Smooth muscle cell (in vitro differentiated cells): Measurements from ENCODE around the gene SYNRG. TPM values are rescaled to one million over a fixed set of nuclear protein-coding genes. Genes with fewer than 3 reads are reported as not detected.

Source experiments
- DNase-seq: peaks from one replicate; lab custom pipeline; 2025; ENCODE audit not compliant: unreplicated experiment; lab: John Stamatoyannopoulos, UW
- H2AFZ ChIP-seq: fragments of 200-600 bp; sonication (generic); 2 replicates; pipeline ENCODE4 v1.6.0; 2016; ENCODE audit warnings: antibody characterized with exemption, low read depth, mild to moderate bottlenecking
- H3F3A ChIP-seq: fragments of 200-600 bp; sonication (generic); 2 replicates; pipeline ENCODE4 v1.6.0; 2017; ENCODE audit warnings: antibody characterized with exemption, low read depth
- H3K27ac ChIP-seq: fragments of 200-600 bp; sonication (generic); 2 replicates; pipeline ENCODE4 v1.5.1; 2016; ENCODE audit warnings: low read depth, mild to moderate bottlenecking
- H3K27me3 ChIP-seq: fragments of 200-600 bp; sonication (generic); 2 replicates; pipeline ENCODE4 v1.6.1; 2016; ENCODE audit warnings: low read depth, mild to moderate bottlenecking
- H3K36me3 ChIP-seq: fragments of 200-600 bp; sonication (generic); 2 replicates; pipeline ENCODE4 v1.5.1; 2016; ENCODE audit warnings: low read depth
- H3K4me1 ChIP-seq: fragments of 200-600 bp; sonication (generic); 2 replicates; pipeline ENCODE4 v1.5.1; 2016; ENCODE audit warnings: low read depth
- H3K4me2 ChIP-seq: fragments of 200-600 bp; sonication (generic); 2 replicates; pipeline ENCODE4 v1.6.0; 2016; ENCODE audit warnings: mild to moderate bottlenecking
- H3K4me3 ChIP-seq: fragments of 200-600 bp; sonication (generic); 2 replicates; pipeline ENCODE4 v1.5.1; 2016; ENCODE audit warnings: mild to moderate bottlenecking
- H3K79me2 ChIP-seq: fragments of 200-600 bp; sonication (generic); 2 replicates; pipeline ENCODE4 v1.6.0; 2016; ENCODE audit warnings: low read depth, mild to moderate bottlenecking
- H3K9ac ChIP-seq: fragments of 200-600 bp; sonication (generic); 2 replicates; pipeline ENCODE4 v1.6.0; 2016; ENCODE audit warnings: low read depth
- H3K9me3 ChIP-seq: fragments of 200-600 bp; sonication (generic); replicated peaks from 2 replicates; pipeline ENCODE4 v1.5.1; 2016; ENCODE audit warnings: low read depth
- H4K20me1 ChIP-seq: fragments of 200-600 bp; sonication (generic); 2 replicates; pipeline ENCODE4 v1.6.0; 2016; ENCODE audit warnings: low read depth
- CTCF ChIP-seq: fragments of 200-600 bp; sonication (generic); IDR thresholded peaks from 2 replicates; pipeline ENCODE4 v1.5.1; 2017; ENCODE audit warnings: borderline replicate concordance, mild to moderate bottlenecking, antibody characterized with exemption; ENCODE audit not compliant: insufficient read depth, poor library complexity, severe bottlenecking
- WGBS: methylation state at CpG from one replicate; pipeline ENCODE4 v1.1.7; 2016; ENCODE audit warnings: low lambda C conversion rate; 5-methylcytosine and 5-hydroxymethylcytosine counted together
- polyA plus RNA-seq: library from polyadenylated mRNA; unstranded; fragments of >200 nt; fragmentation: Nextera tagmentation; extraction: Ambion mirVana; gene quantifications from 2 replicates; pipeline ENCODE4 v1.2.1, GENCODE V29; 2016
- total RNA-seq: library from RNA; depleted of rRNA; stranded (reverse); fragments of >200 nt; gene quantifications from 2 replicates; pipeline ENCODE4 v1.2.3, GENCODE V29; 2014

SYNRG gene
- total and polyA plus RNA-seq, 2 experiments from 2014 or later, result 16.2 to 18.9 TPM

GRCh38 chr17:37479025-37479424 is 130.2 kb downstream of the SYNRG start:
- Histone ChIP-seq H3K27me3 (no peaks in the 10 kb centered on the region), H4K20me1 (no peaks in the 10 kb centered on the region), H3K4me2 (no peak overlapping the region), H2AFZ (no peak overlapping the region), H3F3A (peaks cover 19% of the 10 kb centered on the region), H3K9me3 (no peaks in the 10 kb centered on the region), H3K4me3 (no peak overlapping the region), H3K36me3 (peaks cover 4% of the 10 kb centered on the region), H3K79me2 (no peaks in the 10 kb centered on the region), H3K4me1 (peaks cover 12% of the 10 kb centered on the region), H3K9ac (no peak overlapping the region), H3K27ac (no peak overlapping the region)
- WGBS, result 96% methylated on average over 1 of the region's 1 CpG
- no peak for DNase-seq
- TF ChIP-seq CTCF, result no peak

GRCh38 chr17:37478187-37478586 is 131.0 kb downstream of the SYNRG start:
- no peak overlapping the region for H3K4me2 ChIP-seq
- H3K79me2 ChIP-seq, result no peaks in the 10 kb centered on the region
- H4K20me1 ChIP-seq, result no peaks in the 10 kb centered on the region
- no peaks in the 10 kb centered on the region for H3K9me3 ChIP-seq
- H3K27ac ChIP-seq, result peak overlapping the region; percentile 86
- no peak for DNase-seq
- peaks cover 7% of the 10 kb centered on the region for H3K36me3 ChIP-seq
- 63% methylated on average over 2 of the region's 2 CpGs for WGBS
- no peaks in the 10 kb centered on the region for H3K27me3 ChIP-seq
- peaks cover 5% of the 10 kb centered on the region for H3K4me1 ChIP-seq
- H2AFZ ChIP-seq, result no peak overlapping the region
- H3K9ac ChIP-seq, result no peak overlapping the region
- no peak for TF ChIP-seq CTCF
- peaks cover 12% of the 10 kb centered on the region for H3F3A ChIP-seq
- no peak overlapping the region for H3K4me3 ChIP-seq

GRCh38 chr17:37476431-37477120 is 132.6 kb downstream of the SYNRG start:
- H2AFZ ChIP-seq, result no peak overlapping the region
- no peak overlapping the region for H3K4me2 ChIP-seq
- H3K27me3 ChIP-seq, result no peaks in the 10 kb centered on the region
- WGBS, result 82% methylated on average over 4 of the region's 4 CpGs
- peaks cover 7% of the 10 kb centered on the region for H3K36me3 ChIP-seq
- H3K4me3 ChIP-seq, result no peak overlapping the region
- peak overlapping the region; percentile 72 for H3K9ac ChIP-seq
- no peaks in the 10 kb centered on the region for H3K4me1 ChIP-seq
- no peak for DNase-seq
- H4K20me1 ChIP-seq, result no peaks in the 10 kb centered on the region
- peak overlapping the region; percentile 86 for H3K27ac ChIP-seq
- peaks cover 9% of the 10 kb centered on the region for H3F3A ChIP-seq
- no peaks in the 10 kb centered on the region for H3K9me3 ChIP-seq
- H3K79me2 ChIP-seq, result no peaks in the 10 kb centered on the region
- TF ChIP-seq CTCF, result no peak

- Histone ChIP-seq H3K36me3 (peaks cover 11% of the 10 kb centered on the region), H3F3A (peaks cover 9% of the 10 kb centered on the region), H3K4me2 (no peak overlapping the region), H3K27ac (peak overlapping the region; percentile 86), H3K9me3 (no peaks in the 10 kb centered on the region), H3K4me3 (no peak overlapping the region), H3K9ac (peak overlapping the region; percentile 72), H2AFZ (no peak overlapping the region), H3K27me3 (no peaks in the 10 kb centered on the region), H3K79me2 (no peaks in the 10 kb centered on the region), H4K20me1 (no peaks in the 10 kb centered on the region), H3K4me1 (no peaks in the 10 kb centered on the region)
- no peak for TF ChIP-seq CTCF
- DNase-seq, result no peak
- 100% methylated on average over 1 of the region's 1 CpG for WGBS
Measured at GRCh38 chr17:37475731-37476420, 133.3 kb downstream of the SYNRG start.
